CD4-positive, alpha-beta T cell treated with Interferon alpha-2 for 1 hour (primary cell): ENCODE results near the gene TP53BP1.

Experiments
- DNase-seq, 2 donors: peaks; one replicate each; pipeline ENCODE4 v3.0.0-alpha.2; 2020 to 2022

The TP53BP1 gene

GRCh38 chr15:43519196-43519595 lies 26.2 kb upstream of the TP53BP1 start:
- DNase-seq = no peak

- no peak for DNase-seq
Measured at GRCh38 chr15:43518197-43518761, 25.3 kb upstream of the TP53BP1 start.

GRCh38 chr15:43517354-43518196 lies 24.6 kb upstream of the TP53BP1 start, which contains the start of gene MAP1A:
Gene MAP1A, plus strand, starts transcription at chr15:43517608. Its CDS starts 3,866 bp downstream, at chr15:43521474.
- no peak for DNase-seq

GRCh38 chr15:43516801-43517353 lies 23.9 kb upstream of the TP53BP1 start:
- DNase-seq = no peak

GRCh38 chr15:43516185-43516584 lies 23.2 kb upstream of the TP53BP1 start:
- DNase-seq = no peak

GRCh38 chr15:43515741-43516140 lies 22.8 kb upstream of the TP53BP1 start:
- DNase-seq = no peak

GRCh38 chr15:43514241-43515057 lies 21.5 kb upstream of the TP53BP1 start:
- peak in 1 of 2 donors; percentile 55 for DNase-seq

GRCh38 chr15:43513550-43513949 lies 20.6 kb upstream of the TP53BP1 start:
- DNase-seq = no peak

GRCh38 chr15:43511012-43511885 lies 18.3 kb upstream of the TP53BP1 start:
- peak in 1 of 2 donors; percentile 33 for DNase-seq

GRCh38 chr15:43510200-43511011 lies 17.4 kb upstream of the TP53BP1 start:
- DNase-seq = peak; percentile 98 to 99

- no peak for DNase-seq
Measured at GRCh38 chr15:43509660-43510199, 16.8 kb upstream of the TP53BP1 start.

GRCh38 chr15:43508991-43509659 lies 16.2 kb upstream of the TP53BP1 start:
- no peak for DNase-seq

GRCh38 chr15:43508421-43508820 lies 15.5 kb upstream of the TP53BP1 start:
- no peak for DNase-seq

GRCh38 chr15:43505738-43506137 lies 12.8 kb upstream of the TP53BP1 start:
- DNase-seq = no peak

GRCh38 chr15:43499635-43500034 lies 6.7 kb upstream of the TP53BP1 start:
- DNase-seq = no peak

GRCh38 chr15:43498990-43499389 lies 6.0 kb upstream of the TP53BP1 start:
- no peak for DNase-seq

GRCh38 chr15:43493703-43494472 lies 932 bp upstream of the TP53BP1 start:
- DNase-seq = no peak

- DNase-seq = peak in 1 of 2 donors; percentile 9
Measured at GRCh38 chr15:43492266-43492665, 690 bp downstream of the TP53BP1 start.

GRCh38 chr15:43489191-43489590 lies 3.8 kb downstream of the TP53BP1 start:
- DNase-seq = no peak
